Ovary (tissue), 9 donors: ENCODE data around the gene MCTP1. TPM values are rescaled to one million over a fixed set of nuclear protein-coding genes. Genes with fewer than 3 reads are reported as not detected.

Experiments
- DNase-seq, 5 donors: peaks; one replicate each; pipeline ENCODE4 v3.0.0-alpha.2; 2019 to 2020
- H3K27ac ChIP-seq, 2 donors: fragments of 200-600 bp; one replicate each; pipeline versions ENCODE4 v1.5.1 to v1.8.0; 2019 to 2022
- H3K27me3 ChIP-seq: fragments of 200-600 bp; one replicate; pipeline ENCODE4 v1.8.0; 2022
- H3K36me3 ChIP-seq: fragments of 200-600 bp; sonication (generic); one replicate; pipeline ENCODE4 v1.5.1; 2019
- H3K4me1 ChIP-seq: one replicate; pipeline ENCODE4 v1.8.1; 2013; ENCODE audit warnings: mild to moderate bottlenecking, moderate library complexity; ENCODE audit not compliant: insufficient read depth
- H3K4me3 ChIP-seq: fragments of 200-600 bp; sonication (generic); one replicate; pipeline ENCODE4 v1.5.1; 2017
- H3K9me3 ChIP-seq, 2 donors: fragments of 200-600 bp in 1 of 2; sonication (generic) in 1 of 2; one replicate each; pipeline versions ENCODE4 v1.5.1 to v1.8.1; 2013 to 2019; ENCODE audit warnings: mild to moderate bottlenecking in 1 of 2, moderate library complexity in 1 of 2
- EP300 ChIP-seq: sonication (generic); formaldehyde crosslinking; IDR thresholded peaks from one replicate; pipeline ENCODE4 v1.6.1; 2017; ENCODE audit warnings: antibody characterized with exemption
- POLR2A ChIP-seq: fragments of 450-650 bp; IDR thresholded peaks from one replicate; pipeline ENCODE4 v1.6.1; 2017; ENCODE audit warnings: antibody characterized with exemption, mild to moderate bottlenecking, moderate library complexity
- WGBS, 3 donors: extraction: QIAGEN DNeasy Blood & Tissue Kit in 1 of 3; methylation state at CpG; one replicate each; pipeline versions ENCODE4 v1.1.5 to v1.1.7; 2013 to 2017; 5-methylcytosine and 5-hydroxymethylcytosine counted together
- intact Hi-C, 4 donors: fragments of 100-400 bp; cut with DNase I; formaldehyde crosslinking; loops; one replicate each; pipeline versions ENCODE4 v1.11.0 to v1.15.1; 2022 to 2023
- polyA plus RNA-seq, 2 donors: library from polyadenylated mRNA; stranded (reverse); fragments of 200-250 nt in 1 of 2; fragments of 350-450 nt in 1 of 2; fragmentation: Illumina TruSeq in 1 of 2; extraction: RNeasy Lipid Tissue Mini Kit (QIAGEN cat#74804) in 1 of 2; gene quantifications; one replicate each; pipeline ENCODE4 v1.2.3, GENCODE V29; 2013 to 2014
- total RNA-seq, 7 donors: library from RNA; depleted of rRNA in 2 of 7; stranded (reverse); fragments of >200 nt in 2 of 7; fragmentation: NEBNext Ultra II Directional in 3 of 7; extraction: Animal tissue kit (Norgen Biotek cat#: 25700) in 3 of 7; gene quantifications; one replicate each; pipeline versions ENCODE4 v1.1.0 to v1.2.4, GENCODE V29; 2016 to 2023
- TF ChIP-seq, protein P1 (sequence below), 3 donors: fragments of 450-650 bp in 2 of 3; fragments of 200-600 bp in 1 of 3; IDR thresholded peaks; one replicate each; pipeline versions ENCODE4 v1.5.1 to v1.8.0; 2016 to 2022; ENCODE audit warnings: antibody characterized with exemption in 3 of 3, mild to moderate bottlenecking in 1 of 3
- donor health status: DM: no; HTN: no; CAD: no; lungs with moderate emphysema.
- donor health status: DM: no; HTN: no; CAD: no.
- donor health status: Bipolar disorder and iron deficiency.
- donor health status: DM: yes; HTN: yes; CAD: no.
- donor health status: DM: no; HTN: no; CAD: no.
- donor health status: DM: yes; HTN: yes; CAD: no.

MCTP1 gene
- total and polyA plus RNA-seq, 9 donors, result 1.7 to 11.4 (median 5.0) TPM

DNA sequence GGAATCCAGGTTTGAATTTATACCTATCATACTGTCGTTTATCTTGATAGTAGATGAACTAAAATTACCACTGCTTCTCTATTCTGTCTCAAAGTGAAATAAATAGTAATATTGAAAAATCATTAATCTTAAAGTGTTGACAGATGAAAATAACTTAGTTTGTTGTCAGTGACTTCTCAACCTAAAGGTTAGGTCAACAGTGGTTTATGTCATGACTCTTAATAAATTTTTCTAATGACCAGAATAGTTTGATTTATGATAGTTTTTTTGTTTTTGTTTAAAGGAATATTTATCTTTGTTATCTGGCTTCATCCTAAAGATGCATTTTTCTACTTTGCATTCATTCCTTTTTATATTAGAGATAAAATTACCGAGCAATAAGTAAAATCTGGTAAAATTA is 585.3 kb downstream of the MCTP1 start:
- TF ChIP-seq, protein P1, sequence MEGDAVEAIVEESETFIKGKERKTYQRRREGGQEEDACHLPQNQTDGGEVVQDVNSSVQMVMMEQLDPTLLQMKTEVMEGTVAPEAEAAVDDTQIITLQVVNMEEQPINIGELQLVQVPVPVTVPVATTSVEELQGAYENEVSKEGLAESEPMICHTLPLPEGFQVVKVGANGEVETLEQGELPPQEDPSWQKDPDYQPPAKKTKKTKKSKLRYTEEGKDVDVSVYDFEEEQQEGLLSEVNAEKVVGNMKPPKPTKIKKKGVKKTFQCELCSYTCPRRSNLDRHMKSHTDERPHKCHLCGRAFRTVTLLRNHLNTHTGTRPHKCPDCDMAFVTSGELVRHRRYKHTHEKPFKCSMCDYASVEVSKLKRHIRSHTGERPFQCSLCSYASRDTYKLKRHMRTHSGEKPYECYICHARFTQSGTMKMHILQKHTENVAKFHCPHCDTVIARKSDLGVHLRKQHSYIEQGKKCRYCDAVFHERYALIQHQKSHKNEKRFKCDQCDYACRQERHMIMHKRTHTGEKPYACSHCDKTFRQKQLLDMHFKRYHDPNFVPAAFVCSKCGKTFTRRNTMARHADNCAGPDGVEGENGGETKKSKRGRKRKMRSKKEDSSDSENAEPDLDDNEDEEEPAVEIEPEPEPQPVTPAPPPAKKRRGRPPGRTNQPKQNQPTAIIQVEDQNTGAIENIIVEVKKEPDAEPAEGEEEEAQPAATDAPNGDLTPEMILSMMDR (IDR thresholded peaks at IDR 0.05), result no peak
- TF ChIP-seq POLR2A, result no peak
- no peak for TF ChIP-seq EP300
- Histone ChIP-seq H3K27me3 (no peaks in the 10 kb centered on the region), H3K4me3 (no peak overlapping the region), H3K4me1 (no peaks in the 10 kb centered on the region), H3K36me3 (no peaks in the 10 kb centered on the region), H3K27ac (no peak overlapping the region), H3K9me3 (no peaks in the 10 kb centered on the region)
- DNase-seq, result no peak
- 70 to 87% (median 78%) methylated on average over 2 of the region's 2 CpGs for WGBS, 3 donors
- intact Hi-C loops, result no loop called here

DNA sequence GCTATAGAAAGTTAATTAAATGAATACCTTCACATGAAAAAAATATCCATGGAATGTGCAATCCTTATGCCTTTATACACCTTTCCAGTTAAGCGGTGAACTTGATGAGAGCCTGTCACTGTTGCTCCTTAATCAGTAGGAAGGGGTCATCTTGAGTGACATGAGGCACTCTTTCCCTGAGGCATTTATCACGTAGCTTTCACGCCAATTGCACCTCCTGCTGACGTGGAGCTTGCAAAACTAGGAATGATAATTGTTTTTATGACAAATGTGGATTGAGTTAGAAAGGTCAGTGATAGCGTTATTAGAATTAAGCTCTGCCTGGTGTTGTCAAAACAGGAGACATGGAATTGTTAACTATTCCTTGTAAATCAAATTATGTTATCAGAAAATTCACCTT is 586.7 kb downstream of the MCTP1 start:
- Histone ChIP-seq H3K9me3 (no peaks in the 10 kb centered on the region), H3K27ac (no peak overlapping the region), H3K27me3 (no peaks in the 10 kb centered on the region), H3K4me1 (no peaks in the 10 kb centered on the region), H3K36me3 (no peaks in the 10 kb centered on the region), H3K4me3 (no peak overlapping the region)
- TF ChIP-seq, protein P1 (IDR thresholded peaks at IDR 0.05), result no peak
- TF ChIP-seq POLR2A (no peak), EP300 (no peak)
- no peak for DNase-seq
- intact Hi-C loops, result no loop called here
- WGBS, 3 donors, result 91 to 94% (median 93%) methylated on average over 5 of the region's 5 CpGs

DNA sequence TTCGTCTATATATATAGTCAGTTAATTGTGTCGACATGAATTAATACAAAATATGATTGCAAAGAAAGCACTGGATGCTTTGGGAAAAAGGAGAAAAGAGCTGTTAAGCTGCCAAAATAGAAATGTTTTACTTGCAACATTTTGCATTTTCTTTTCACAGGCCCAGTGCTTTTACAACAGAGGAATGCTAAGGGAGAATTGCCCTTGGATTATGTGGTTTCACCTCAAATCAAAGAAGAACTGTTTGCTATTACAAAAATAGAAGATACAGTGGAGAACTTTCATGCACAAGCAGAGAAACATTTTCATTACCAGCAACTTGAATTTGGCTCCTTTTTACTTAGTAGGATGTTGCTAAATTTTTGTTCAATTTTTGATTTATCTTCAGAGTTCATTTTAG is 590.2 kb downstream of the MCTP1 start:
- DNase-seq, result no peak
- 28 to 39% (median 31%) methylated on average over 2 of the region's 2 CpGs for WGBS, 3 donors

DNA sequence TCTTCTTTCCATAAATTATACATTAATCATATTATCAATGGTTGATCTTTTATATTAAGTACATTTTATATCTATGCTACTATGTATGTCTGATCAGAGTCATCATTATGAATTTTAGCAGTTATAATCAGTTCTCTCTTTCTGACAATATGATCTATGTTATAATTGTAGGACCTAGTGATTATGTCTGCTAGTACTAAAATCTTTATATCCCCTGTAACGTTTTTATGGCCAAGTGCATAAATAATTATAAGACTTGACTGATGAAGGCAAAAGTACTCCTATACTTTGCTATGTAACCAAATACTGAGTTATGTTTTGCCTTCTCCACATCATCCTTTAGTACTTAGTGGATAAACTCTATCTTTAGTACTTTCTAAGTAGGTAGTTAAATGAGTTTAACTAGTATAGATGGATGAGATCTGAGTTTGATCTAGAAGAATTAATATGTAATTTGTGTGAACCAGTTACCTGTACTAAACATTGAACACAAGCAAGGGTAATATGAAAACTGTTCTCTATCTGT is 591.0 kb downstream of the MCTP1 start:
- no peak overlapping the region for H3K4me3 ChIP-seq
- no peak for TF ChIP-seq POLR2A
- TF ChIP-seq, protein P1 (IDR thresholded peaks at IDR 0.05), result no peak
- 11 to 29% (median 15%) methylated on average over 1 of the region's 1 CpG for WGBS, 3 donors
- intact Hi-C loops, result no loop called here
- H3K9me3 ChIP-seq, result no peaks in the 10 kb centered on the region
- no peak for DNase-seq
- H3K36me3 ChIP-seq, result no peaks in the 10 kb centered on the region
- no peak overlapping the region for H3K27ac ChIP-seq
- no peaks in the 10 kb centered on the region for H3K27me3 ChIP-seq
- no peaks in the 10 kb centered on the region for H3K4me1 ChIP-seq

More for the DNA sequence above, 590.2 kb downstream of the MCTP1 start:
- no peak overlapping the region for H3K4me3 ChIP-seq
- H3K27ac ChIP-seq, result no peak overlapping the region
- TF ChIP-seq, protein P1 (IDR thresholded peaks at IDR 0.05), result no peak
- TF ChIP-seq EP300 (no peak), POLR2A (no peak)
- no peaks in the 10 kb centered on the region for H3K27me3 ChIP-seq
- intact Hi-C loops, result no loop called here
- no peaks in the 10 kb centered on the region for H3K36me3 ChIP-seq
- H3K4me1 ChIP-seq, result no peaks in the 10 kb centered on the region
- H3K9me3 ChIP-seq, result no peaks in the 10 kb centered on the region
